Ishikawa (cell line): Measurements from ENCODE around the gene OR2T12.

Source experiments
- CEBPB ChIP-seq: IDR thresholded peaks from 2 replicates; pipeline ENCODE4 v1.6.1; 2012
- EP300 ChIP-seq: IDR thresholded peaks from 2 replicates; pipeline ENCODE4 v1.6.1; 2012; ENCODE audit warnings: borderline replicate concordance
- FOXM1 ChIP-seq: IDR thresholded peaks from 2 replicates; pipeline ENCODE4 v1.6.1; 2012; ENCODE audit warnings: low read depth, borderline replicate concordance
- RAD21 ChIP-seq: IDR thresholded peaks from 2 replicates; pipeline ENCODE4 v1.6.1; 2012; ENCODE audit warnings: low read depth
- TAF1 ChIP-seq: IDR thresholded peaks from 2 replicates; pipeline ENCODE4 v1.6.1; 2012; ENCODE audit warnings: low read depth, mild to moderate bottlenecking
- YY1 ChIP-seq: IDR thresholded peaks from 2 replicates; pipeline ENCODE4 v1.6.1; 2012; ENCODE audit warnings: low read depth
- TF ChIP-seq, protein P1 (sequence below): IDR thresholded peaks from 2 replicates; pipeline ENCODE4 v1.6.1; 2012
- TF ChIP-seq, protein P2 (sequence below): IDR thresholded peaks from 2 replicates; pipeline ENCODE4 v1.6.1; 2012; ENCODE audit warnings: low read depth, mild to moderate bottlenecking

DNA sequence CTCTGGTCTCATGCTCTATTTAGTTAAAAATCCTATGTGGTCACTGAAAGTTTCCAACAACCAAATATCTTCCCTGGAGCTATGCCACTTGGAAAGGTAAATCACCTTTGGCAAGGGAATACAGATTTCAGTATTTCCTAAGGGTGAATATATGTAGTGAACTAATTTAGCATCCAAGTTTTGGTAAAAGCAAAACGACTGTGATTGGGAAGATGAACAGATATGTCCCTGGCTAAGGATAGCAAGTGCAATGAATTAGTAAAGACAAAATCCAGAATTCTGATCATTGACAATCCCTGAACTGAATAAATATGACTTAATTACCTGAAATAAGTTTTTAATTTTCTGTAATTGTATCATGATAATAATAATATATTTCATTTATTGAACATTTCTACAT lies 25.3 kb downstream of the OR2T12 start, which contains the start of gene OR2T33:
- TF ChIP-seq, protein P1, sequence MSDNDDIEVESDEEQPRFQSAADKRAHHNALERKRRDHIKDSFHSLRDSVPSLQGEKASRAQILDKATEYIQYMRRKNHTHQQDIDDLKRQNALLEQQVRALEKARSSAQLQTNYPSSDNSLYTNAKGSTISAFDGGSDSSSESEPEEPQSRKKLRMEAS: no peak
- TF ChIP-seq CEBPB (no peak), FOXM1 (no peak), EP300 (no peak), YY1 (no peak), RAD21 (no peak), TAF1 (no peak)
- TF ChIP-seq, protein P2, sequence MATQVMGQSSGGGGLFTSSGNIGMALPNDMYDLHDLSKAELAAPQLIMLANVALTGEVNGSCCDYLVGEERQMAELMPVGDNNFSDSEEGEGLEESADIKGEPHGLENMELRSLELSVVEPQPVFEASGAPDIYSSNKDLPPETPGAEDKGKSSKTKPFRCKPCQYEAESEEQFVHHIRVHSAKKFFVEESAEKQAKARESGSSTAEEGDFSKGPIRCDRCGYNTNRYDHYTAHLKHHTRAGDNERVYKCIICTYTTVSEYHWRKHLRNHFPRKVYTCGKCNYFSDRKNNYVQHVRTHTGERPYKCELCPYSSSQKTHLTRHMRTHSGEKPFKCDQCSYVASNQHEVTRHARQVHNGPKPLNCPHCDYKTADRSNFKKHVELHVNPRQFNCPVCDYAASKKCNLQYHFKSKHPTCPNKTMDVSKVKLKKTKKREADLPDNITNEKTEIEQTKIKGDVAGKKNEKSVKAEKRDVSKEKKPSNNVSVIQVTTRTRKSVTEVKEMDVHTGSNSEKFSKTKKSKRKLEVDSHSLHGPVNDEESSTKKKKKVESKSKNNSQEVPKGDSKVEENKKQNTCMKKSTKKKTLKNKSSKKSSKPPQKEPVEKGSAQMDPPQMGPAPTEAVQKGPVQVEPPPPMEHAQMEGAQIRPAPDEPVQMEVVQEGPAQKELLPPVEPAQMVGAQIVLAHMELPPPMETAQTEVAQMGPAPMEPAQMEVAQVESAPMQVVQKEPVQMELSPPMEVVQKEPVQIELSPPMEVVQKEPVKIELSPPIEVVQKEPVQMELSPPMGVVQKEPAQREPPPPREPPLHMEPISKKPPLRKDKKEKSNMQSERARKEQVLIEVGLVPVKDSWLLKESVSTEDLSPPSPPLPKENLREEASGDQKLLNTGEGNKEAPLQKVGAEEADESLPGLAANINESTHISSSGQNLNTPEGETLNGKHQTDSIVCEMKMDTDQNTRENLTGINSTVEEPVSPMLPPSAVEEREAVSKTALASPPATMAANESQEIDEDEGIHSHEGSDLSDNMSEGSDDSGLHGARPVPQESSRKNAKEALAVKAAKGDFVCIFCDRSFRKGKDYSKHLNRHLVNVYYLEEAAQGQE: no peak
